ENCODE measurements around the gene PCDHGA5.
"Not testable (repeated sequence)": the region's sequence is repeated elsewhere in the genome, so short reads cannot be mapped to it uniquely, and the experiment has no call there.

PCDHGA5 gene

DNA sequence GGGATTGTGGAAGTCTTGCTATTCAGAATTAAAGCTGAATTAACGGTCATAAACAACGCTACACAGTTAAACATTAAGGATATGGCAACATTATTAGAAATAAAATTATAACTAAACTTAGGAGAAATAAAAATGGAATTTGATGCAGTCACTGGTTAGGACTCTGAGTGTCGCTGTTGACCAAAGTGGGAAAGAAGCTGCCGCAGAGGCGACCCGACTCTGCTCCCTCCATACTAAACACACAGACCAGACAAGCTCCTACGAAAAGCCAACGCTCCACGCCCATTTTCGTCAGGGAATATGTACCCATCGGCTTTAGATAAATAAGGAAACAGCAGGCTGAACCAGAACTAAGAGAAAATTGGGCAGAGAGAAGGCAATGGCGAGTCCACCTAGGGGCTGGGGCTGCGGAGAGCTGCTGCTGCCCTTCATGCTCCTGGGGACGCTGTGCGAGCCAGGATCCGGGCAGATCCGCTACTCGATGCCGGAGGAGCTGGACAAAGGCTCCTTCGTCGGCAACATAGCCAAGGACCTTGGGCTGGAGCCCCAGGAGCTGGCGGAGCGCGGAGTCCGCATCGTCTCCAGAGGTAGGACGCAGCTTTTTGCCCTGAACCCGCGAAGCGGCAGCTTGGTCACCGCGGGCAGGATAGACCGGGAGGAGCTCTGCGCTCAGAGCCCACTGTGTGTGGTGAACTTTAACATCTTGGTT is at the start of gene PCDHGA5:
TSS of gene PCDHGA5 (plus strand) at position 211 of the 709 bp plus-strand sequence. CDS start at position 380, 169 bp downstream.
- no peak for DNase-seq (ENCODE audit: insufficient read length, low spot score)
- FAIRE-seq, result no peak

DNA sequence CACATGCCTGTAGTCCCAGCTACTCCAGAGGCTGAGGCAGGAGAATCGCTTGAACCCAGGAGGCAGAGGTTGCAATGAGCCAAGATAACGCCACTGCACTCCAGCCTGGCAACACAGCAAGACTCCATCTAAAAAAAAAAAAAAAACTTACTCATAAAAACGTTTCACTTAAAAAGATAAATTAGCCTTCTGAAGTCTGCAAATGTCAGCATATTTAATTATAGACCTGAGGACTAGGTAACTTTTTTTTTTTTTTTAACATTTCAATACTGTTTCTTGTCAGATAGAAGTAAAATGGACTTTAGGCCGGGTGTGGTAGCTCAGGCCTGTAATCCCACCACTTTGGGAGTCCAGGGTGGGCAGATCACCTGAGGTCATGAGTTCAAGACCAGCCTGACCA is 47.0 kb upstream of the PCDHGA5 start:
- DNase-seq (ENCODE audit: insufficient read length, low spot score); FAIRE-seq: not testable (repeated sequence)

DNA sequence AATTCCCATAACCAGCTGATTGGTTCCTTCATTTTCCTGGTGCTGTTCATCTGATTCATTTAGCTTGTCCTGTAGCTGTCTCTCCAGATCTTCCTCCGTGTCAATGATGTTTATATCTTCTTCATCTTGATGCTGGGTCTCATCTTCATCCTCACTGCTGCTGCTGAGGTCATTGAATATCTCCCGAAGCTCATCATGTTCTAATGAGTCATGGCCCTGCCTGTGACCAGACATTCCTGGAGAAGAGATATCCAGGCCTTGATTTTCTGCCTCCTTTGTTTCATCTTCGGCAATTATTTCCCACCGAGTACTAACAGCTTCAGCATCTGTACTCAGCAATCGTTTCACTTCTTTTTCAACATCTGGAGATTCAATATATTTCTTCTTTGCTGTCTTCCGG is 44.8 kb upstream of the PCDHGA5 start:
- DNase-seq (ENCODE audit: insufficient read length, low spot score) (no peak), FAIRE-seq (no peak)

DNA sequence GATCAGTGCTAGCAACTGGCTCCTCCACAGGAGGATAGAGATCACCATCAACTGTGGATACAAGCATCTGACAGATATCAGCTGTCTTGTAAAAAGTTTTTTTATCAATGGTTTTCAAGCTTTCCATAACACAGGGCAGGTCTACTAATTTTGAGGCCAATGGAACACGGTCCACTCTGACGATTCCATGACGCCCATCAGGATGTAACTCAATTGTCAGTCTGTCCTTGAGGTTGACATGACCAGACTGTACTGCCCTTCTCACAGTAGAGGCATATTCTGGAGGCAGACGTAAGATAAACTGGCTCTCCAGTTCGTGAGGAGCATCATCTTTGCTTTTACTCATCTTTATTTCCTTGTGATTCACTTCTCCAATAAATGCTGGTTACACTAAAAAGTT is 44.3 kb upstream of the PCDHGA5 start:
- FAIRE-seq, result peak; percentile 4
- no peak for DNase-seq (ENCODE audit: insufficient read length, low spot score)

DNA sequence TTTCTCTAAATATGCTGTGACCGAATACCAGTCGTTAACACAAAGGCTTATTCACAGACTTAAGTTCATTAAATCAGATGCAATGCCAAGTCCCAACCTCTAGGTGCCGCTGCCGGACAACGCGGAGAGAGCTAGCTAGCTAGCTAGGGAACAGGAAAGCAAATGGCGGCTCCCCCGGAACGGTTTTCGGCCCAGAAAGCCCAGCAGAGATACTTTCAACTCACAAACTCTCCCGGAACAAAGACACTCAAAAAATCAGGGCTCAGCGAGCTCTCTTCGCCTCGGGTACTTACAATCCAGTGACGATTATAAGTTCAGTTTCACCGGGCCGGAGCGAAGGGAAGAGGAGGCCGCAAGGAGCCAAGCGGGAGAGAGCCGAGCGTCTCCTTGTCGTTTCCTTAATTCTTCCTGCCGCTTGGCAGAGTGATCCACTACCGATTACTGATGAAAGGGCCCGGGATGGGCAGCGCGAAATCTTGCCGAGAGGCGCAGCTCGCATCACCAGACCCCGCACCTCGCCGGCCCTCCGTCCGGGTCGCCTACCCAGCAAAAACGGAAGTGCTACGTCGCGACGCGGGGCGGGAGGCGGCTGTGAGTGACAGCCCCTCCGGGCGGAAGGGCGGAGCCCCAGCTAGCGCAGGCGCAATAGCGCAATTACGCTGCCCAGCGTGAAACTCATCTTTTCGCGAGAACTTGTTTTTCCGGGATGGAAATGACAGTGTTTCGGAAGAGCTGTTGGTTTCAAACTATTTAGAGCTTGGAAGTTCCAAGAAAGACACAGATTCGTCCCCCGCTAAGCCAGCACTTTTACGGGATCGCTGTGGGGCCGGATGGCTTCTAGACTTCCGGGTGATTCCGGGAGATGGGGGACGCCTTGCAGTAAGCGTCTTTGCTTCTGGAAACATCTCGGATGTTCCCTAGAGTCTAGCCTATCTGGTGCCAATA is 43.5 kb upstream of the PCDHGA5 start, which contains the start of gene TAF7:
TSS of gene TAF7 (minus strand) at position 560 of the 945 bp plus-strand sequence. CDS start 740 bp downstream, outside the sequence.
- peak; percentile 64 for DNase-seq (ENCODE audit: insufficient read length, low spot score)
- FAIRE-seq, result peak; percentile 97

DNA sequence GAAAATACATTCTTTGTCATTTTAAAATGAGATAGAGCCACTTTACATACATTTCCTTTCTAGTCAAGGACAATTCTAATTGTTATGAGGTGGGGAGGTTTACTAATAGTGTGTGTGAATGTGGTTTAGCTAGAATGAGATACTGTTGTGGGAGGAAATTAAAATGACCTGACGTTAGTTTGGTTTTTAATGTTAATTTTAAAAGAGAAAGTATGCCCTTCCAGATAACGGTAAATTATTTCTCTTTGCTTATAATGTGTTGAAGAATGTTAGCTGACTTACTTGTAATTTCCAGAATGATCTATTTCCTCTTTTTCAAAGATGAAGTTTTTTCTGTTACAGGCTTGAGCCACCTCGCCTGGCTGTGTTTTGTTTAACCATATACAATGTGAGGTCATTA is 41.7 kb upstream of the PCDHGA5 start:
- FAIRE-seq (no peak), DNase-seq (ENCODE audit: insufficient read length, low spot score) (no peak)

DNA sequence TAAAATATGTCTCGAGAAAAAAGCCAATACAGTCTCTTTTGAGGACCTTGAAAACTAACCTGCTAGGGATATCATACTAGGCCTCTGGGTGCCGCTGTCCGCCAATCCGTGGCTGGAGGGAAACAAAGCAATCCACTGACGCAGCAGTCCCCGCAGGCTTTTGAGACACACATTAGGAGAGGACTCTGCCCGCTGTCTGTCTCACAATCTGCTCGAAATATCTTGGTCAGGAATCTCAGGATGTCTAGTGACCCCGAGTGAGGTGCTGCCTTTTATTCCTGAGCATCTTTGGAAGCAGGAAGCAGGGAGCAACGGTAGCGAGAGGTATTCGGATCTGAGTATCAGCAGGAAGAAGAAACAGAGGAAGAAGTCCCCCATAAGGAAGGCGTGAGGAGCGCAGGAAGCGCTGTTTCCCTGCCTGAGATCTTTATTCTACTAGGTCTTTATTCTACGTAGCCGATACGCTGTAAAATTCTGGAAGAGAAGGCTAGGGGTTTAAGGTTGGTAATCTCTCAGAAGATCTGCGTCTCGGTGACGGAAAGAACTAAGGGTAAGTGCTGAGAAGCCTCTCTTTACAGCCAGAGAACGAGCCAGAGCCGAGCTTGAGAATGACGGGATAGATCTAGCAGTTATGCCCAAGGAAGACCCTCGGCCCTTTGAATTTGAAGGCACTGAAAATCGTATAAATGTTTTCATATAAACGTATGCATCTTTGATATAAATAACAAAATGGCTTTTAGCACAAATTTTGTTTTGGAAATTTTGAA is 37.7 kb upstream of the PCDHGA5 start:
- FAIRE-seq (no peak), DNase-seq (ENCODE audit: insufficient read length, low spot score) (no peak)

DNA sequence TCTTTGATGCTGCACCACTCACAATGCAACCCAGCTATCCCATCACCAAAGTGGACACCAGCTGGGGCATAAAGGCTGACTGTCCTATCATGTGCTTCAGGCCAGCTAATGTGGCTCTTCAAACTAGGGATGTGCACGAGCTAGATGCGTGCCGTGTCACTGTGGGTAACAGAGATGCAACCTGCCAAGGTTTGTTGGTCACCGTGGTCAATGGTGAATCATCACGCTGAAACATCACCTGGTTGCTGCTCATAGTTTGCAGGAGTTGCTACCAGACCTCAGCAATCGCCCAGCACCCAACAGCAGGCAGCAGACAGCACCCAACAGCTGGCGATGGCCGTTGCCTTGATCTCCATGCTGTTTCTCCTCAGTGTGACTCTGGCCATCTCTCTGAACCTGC is 35.7 kb upstream of the PCDHGA5 start:
- FAIRE-seq (no peak), DNase-seq (ENCODE audit: insufficient read length, low spot score) (no peak)

DNA sequence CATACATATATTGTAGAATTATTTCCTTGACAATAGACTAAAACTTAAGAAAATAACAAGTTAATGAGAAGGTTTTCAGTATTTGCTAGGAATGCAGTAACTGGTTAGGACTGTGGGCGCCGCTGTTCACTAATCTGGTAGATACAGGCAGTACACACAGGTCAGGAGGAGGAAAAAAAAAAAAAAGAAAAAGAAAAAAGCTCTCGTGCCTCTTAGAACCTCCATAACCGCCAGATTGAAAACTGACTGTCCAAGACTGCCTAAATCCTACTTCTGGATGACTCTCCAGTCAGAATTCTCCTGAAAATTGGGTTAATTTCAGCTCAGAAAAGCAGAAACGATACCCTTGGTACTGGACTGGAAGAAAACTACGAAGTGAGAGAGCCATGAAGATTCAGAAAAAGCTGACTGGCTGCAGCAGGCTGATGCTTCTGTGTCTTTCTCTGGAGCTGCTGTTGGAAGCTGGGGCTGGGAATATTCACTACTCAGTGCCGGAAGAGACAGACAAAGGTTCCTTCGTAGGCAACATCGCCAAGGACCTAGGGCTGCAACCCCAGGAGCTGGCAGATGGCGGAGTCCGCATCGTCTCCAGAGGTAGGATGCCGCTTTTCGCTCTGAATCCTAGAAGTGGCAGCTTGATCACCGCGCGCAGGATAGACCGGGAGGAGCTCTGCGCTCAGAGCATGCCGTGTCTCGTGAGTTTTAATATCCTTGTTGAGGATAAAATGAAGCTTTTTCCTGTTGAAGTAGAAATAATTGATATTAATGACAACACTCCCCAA is 33.5 kb upstream of the PCDHGA5 start, which contains the start of gene PCDHGA1:
TSS of gene PCDHGA1 (plus strand) at position 216 of the 782 bp plus-strand sequence.
- FAIRE-seq (no peak), DNase-seq (ENCODE audit: insufficient read length, low spot score) (no peak)

DNA sequence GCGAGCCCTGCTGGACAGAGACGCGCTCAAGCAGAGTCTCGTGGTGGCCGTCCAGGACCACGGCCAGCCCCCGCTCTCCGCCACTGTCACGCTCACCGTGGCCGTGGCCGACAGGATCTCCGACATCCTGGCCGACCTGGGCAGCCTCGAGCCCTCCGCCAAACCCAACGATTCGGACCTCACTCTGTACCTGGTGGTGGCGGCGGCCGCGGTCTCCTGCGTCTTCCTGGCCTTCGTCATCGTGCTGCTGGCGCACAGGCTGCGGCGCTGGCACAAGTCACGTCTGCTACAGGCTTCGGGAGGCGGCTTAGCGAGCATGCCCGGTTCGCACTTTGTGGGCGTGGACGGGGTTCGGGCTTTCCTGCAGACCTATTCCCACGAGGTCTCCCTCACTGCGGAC is 31.4 kb upstream of the PCDHGA5 start:
- not testable (repeated sequence) for DNase-seq (ENCODE audit: insufficient read length, low spot score); FAIRE-seq

DNA sequence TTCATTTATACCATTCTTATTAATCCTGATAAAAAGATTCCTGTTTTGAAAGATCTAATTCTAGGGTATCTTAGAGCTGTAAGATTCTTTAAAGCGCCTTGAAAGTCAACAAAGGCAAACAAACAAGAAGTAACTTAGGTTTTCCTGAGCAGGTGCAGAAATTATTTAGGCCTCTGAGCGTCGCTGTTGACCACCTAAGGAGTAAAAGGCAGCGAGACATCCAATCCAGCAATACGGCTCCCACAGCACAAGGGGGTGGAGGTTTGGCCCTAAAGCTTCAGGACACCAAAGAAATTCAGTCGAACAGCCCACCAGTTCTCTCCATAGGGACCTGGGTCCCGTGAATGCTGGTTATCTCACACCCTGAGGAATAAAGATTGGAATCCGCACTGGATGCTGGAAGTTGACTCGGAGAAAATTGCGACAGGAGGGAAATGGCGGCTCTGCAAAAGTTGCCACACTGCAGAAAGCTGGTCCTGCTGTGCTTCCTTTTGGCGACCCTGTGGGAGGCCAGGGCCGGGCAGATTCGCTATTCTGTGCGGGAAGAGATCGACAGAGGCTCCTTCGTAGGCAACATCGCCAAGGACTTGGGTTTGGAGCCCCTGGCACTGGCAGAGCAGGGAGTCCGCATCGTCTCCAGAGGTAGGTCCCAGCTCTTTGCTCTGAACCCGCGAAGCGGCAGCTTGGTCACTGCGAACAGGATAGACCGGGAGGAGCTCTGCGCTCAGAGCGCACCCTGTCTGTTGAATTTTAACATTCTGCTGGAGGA is 25.2 kb upstream of the PCDHGA5 start, which contains the start of gene PCDHGA2:
TSS of gene PCDHGA2 (plus strand) at position 223 of the 769 bp plus-strand sequence.
- DNase-seq (ENCODE audit: insufficient read length, low spot score), result no peak
- FAIRE-seq, result no peak

DNA sequence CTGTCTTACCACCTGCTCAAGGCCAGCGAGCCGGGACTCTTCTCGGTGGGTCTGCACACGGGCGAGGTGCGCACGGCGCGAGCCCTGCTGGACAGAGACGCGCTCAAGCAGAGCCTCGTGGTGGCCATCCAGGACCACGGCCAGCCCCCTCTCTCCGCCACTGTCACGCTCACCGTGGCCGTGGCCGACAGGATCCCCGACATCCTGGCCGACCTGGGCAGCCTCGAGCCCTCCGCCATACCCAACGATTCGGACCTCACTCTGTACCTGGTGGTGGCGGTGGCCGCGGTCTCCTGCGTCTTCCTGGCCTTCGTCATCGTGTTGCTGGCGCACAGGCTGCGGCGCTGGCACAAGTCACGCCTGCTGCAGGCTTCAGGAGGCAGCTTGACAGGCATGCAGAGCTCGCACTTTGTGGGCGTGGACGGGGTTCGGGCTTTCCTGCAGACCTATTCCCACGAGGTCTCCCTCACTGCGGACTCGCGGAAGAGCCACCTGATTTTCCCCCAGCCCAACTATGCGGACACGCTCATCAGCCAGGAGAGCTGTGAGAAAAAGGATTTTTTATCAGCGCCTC is 23.1 kb upstream of the PCDHGA5 start:
- not testable (repeated sequence) for FAIRE-seq

DNA sequence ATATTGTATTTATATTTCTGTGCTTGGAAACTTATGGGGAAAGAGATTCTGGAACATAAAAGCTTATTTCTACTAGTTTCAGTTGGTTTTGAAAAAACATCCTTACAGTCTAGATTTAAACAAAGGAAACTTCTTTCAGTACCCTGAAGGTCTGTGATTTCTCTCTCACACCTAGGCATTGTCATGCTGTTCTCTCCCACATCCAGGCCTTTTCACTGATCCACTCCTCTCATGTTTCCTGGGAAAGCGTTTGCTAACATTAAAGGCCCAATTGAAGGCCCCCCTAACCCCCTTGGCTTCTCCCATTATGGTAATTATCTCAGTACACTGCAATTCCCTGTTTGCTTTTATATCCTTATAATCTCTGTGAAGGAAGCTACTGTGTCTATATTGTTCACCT is 21.2 kb upstream of the PCDHGA5 start:
- no peak for FAIRE-seq
- DNase-seq (ENCODE audit: insufficient read length, low spot score), result no peak

More for the DNA sequence above, 23.1 kb upstream of the PCDHGA5 start:
- DNase-seq (ENCODE audit: insufficient read length, low spot score), result not testable (repeated sequence)

DNA sequence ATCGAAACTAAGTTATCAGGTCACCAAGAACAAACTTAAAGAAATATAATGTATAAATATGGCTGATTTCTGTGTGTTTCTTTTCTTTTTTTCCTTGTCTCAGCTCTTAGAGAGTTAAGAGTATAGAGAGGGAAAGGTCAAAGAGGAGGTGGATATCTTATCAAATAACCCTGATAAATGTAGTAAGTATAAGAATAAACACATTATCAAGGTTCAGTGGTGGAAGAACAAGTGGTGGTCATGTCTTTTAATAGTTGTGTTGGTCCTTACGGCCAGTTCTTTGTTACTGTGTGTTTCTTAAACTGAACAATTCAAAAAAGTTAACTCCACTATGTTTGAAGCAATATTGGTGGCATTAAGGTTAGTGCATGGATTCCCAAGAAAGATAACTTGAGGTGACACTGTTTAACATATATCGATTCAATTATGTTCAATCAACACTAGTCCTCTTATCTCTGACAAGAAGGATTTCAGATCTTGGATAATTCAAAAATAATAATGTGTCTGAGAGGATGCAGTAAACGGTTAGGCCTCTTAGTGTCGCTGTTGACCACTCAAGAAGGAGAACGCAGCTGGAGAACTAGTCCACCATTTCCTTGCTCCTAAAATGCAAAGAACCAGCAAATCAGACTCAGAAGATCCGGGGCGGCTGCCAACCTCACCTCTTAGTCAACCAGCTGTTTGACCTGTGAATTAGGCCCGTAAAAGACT is 20.6 kb upstream of the PCDHGA5 start, which contains the start of gene PCDHGA3:
TSS of gene PCDHGA3 (plus strand) at position 588 of the 711 bp plus-strand sequence. CDS start 205 bp downstream, outside the sequence.
- DNase-seq (ENCODE audit: insufficient read length, low spot score) (no peak), FAIRE-seq (no peak)

DNA sequence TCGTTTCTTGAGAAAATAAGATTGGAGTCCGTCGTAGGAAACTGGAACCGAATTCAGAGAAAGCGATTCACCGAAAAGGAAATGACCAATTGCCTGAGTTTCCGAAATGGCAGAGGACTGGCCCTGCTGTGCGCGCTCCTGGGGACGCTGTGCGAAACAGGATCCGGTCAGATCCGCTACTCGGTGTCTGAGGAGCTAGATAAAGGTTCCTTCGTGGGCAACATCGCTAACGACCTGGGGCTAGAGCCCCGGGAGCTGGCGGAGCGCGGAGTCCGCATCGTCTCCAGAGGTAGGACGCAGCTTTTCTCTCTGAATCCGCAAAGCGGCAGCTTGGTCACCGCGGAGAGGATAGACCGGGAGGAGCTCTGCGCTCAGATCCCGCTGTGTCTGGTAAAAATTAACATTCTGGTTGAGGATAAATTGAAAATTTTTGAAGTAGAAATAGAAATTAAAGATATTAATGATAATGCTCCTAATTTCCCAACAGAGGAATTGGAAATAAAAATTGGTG is 20.0 kb upstream of the PCDHGA5 start:
- FAIRE-seq, result no peak
- no peak for DNase-seq (ENCODE audit: insufficient read length, low spot score)

DNA sequence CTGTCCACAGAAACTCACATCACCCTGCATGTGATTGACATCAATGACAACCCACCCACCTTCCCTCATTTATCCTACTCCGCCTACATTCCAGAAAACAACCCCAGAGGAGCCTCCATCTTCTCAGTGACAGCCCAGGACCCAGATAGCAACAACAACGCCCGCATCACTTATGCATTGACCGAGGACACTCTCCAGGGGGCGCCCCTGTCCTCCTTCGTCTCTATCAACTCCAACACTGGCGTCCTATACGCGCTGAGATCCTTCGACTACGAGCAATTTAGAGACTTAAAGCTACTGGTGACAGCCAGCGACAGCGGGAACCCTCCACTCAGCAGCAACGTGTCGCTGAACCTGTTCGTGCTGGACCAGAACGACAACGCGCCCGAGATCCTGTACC is 18.6 kb upstream of the PCDHGA5 start:
- FAIRE-seq (no peak), DNase-seq (ENCODE audit: insufficient read length, low spot score) (no peak)

DNA sequence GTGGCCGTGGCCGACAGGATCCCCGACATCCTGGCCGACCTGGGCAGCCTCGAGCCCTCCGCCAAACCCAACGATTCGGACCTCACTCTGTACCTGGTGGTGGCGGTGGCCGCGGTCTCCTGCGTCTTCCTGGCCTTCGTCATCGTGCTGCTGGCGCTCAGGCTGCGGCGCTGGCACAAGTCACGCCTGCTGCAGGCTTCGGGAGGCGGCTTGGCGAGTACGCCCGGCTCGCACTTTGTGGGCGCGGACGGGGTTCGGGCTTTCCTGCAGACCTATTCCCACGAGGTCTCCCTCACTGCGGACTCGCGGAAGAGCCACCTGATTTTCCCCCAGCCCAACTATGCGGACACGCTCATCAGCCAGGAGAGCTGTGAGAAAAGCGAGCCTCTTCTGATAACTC is 17.9 kb upstream of the PCDHGA5 start:
- DNase-seq (ENCODE audit: insufficient read length, low spot score); FAIRE-seq: not testable (repeated sequence)

Data from GM19239 (cell line).